Neural cell (in vitro differentiated cells): ENCODE measurements around the gene CCL1. TPM values are rescaled to one million over a fixed set of nuclear protein-coding genes. Genes with fewer than 3 reads are reported as not detected.

ENCODE experiments used
- H2AFZ ChIP-seq: fragments of 200-600, 300-800 bp; sonication (generic), shearing (Covaris generic); 2 replicates; pipeline ENCODE4 v1.6.0; 2014; ENCODE audit warnings: low read depth, mild to moderate bottlenecking, antibody characterized with exemption, low read length, moderate library complexity
- H3F3A ChIP-seq: fragments of 200-600 bp; shearing (Covaris generic); 2 replicates; pipeline ENCODE4 v1.6.1; 2016; ENCODE audit warnings: mild to moderate bottlenecking, moderate library complexity, mixed read lengths, antibody characterized with exemption, low read length; ENCODE audit not compliant: insufficient read depth, poor library complexity, severe bottlenecking
- H3K27ac ChIP-seq: fragments of 200-600, 300-800 bp; sonication (generic), shearing (Covaris generic); 2 replicates; pipeline ENCODE4 v1.5.1; 2014; ENCODE audit warnings: mild to moderate bottlenecking, low read length, moderate library complexity
- H3K27me3 ChIP-seq: fragments of 300-800, 200-600 bp; sonication (generic), shearing (Covaris generic); 2 replicates; pipeline ENCODE4 v1.6.0; 2014; ENCODE audit warnings: mild to moderate bottlenecking, low read depth, low read length, moderate library complexity; ENCODE audit not compliant: insufficient read depth
- H3K36me3 ChIP-seq: fragments of 300-800, 200-600 bp; sonication (generic), shearing (Covaris generic); 2 replicates; pipeline ENCODE4 v1.5.1; 2014; ENCODE audit warnings: mild to moderate bottlenecking, antibody characterized with exemption, low read length, moderate library complexity; ENCODE audit not compliant: insufficient read depth
- H3K4me2 ChIP-seq: fragments of 300-800, 200-600 bp; sonication (generic), shearing (Covaris generic); 2 replicates; pipeline ENCODE4 v1.6.0; 2014; ENCODE audit warnings: mild to moderate bottlenecking, low read length
- H3K4me3 ChIP-seq: fragments of 300-800, 200-600 bp; sonication (generic), shearing (Covaris generic); 2 replicates; pipeline ENCODE4 v1.5.1; 2014; ENCODE audit warnings: mild to moderate bottlenecking, low read length, moderate library complexity
- H3K79me2 ChIP-seq: fragments of 200-600 bp; shearing (Covaris generic); replicated peaks from 2 replicates; pipeline ENCODE4 v1.6.0; 2014; ENCODE audit warnings: mild to moderate bottlenecking, low read length, moderate library complexity; ENCODE audit not compliant: insufficient read depth
- H3K9ac ChIP-seq: fragments of 300-800, 200-600 bp; sonication (generic), shearing (Covaris generic); 2 replicates; pipeline ENCODE4 v1.6.1; 2016; ENCODE audit warnings: mild to moderate bottlenecking, low read length, mixed read lengths
- H3K9me2 ChIP-seq: fragments of 200-600 bp; shearing (Covaris generic); 2 replicates; pipeline ENCODE4 v1.6.1; 2016; ENCODE audit warnings: mild to moderate bottlenecking, low read length, mixed read lengths; ENCODE audit not compliant: insufficient read depth
- H3K9me3 ChIP-seq: fragments of 200-600, 300-800 bp; sonication (generic), shearing (Covaris generic); 2 replicates; pipeline ENCODE4 v1.6.1; 2016; ENCODE audit warnings: mild to moderate bottlenecking, mixed run types, low read length, moderate library complexity, mixed read lengths
- H4K20me1 ChIP-seq: fragments of 200-600 bp; shearing (Covaris generic); 2 replicates; pipeline ENCODE4 v1.6.1; 2016; ENCODE audit warnings: mild to moderate bottlenecking, mixed run types; ENCODE audit not compliant: insufficient read depth
- EP300 ChIP-seq: fragments of 450-650 bp; conservative IDR thresholded peaks from 2 replicates; pipeline ENCODE4 v1.6.1; 2014; ENCODE audit warnings: antibody characterized with exemption, mild to moderate bottlenecking, moderate library complexity; ENCODE audit not compliant: poor library complexity, severe bottlenecking
- EZH2 ChIP-seq: fragments of 200-600, 300-800 bp; shearing (Covaris generic), sonication (generic); IDR thresholded peaks from 2 replicates; pipeline ENCODE4 v1.6.1; 2014; ENCODE audit warnings: antibody characterized with exemption, low read length, borderline replicate concordance, mild to moderate bottlenecking; ENCODE audit not compliant: insufficient read depth, poor library complexity, severe bottlenecking
- MXI1 ChIP-seq: fragments of 450-650 bp; conservative IDR thresholded peaks from 2 replicates; pipeline ENCODE4 v1.6.1; 2014; ENCODE audit warnings: antibody characterized with exemption, mild to moderate bottlenecking; ENCODE audit not compliant: poor library complexity, severe bottlenecking
- POLR2AphosphoS5 ChIP-seq: IDR thresholded peaks from 2 replicates; pipeline ENCODE4 v1.6.1; 2012
- RAD21 ChIP-seq: fragments of 450-650 bp; conservative IDR thresholded peaks from 2 replicates; pipeline ENCODE4 v1.6.1; 2014; ENCODE audit warnings: antibody characterized with exemption, mild to moderate bottlenecking, moderate library complexity
- SMC3 ChIP-seq: fragments of 450-650 bp; conservative IDR thresholded peaks from 2 replicates; pipeline ENCODE4 v1.6.1; 2014; ENCODE audit warnings: antibody characterized with exemption, mild to moderate bottlenecking, moderate library complexity; ENCODE audit not compliant: poor library complexity
- TAF1 ChIP-seq: IDR thresholded peaks from 2 replicates; pipeline ENCODE4 v1.6.1; 2012; ENCODE audit warnings: low read depth
- polyA plus RNA-seq: library from polyadenylated mRNA; depleted of rRNA; stranded (reverse); fragments of >200 nt; gene quantifications from 2 replicates; pipeline ENCODE4 v1.2.3, GENCODE V29; 2014
- TF ChIP-seq, protein P1 (sequence below): fragments of 450-650 bp; IDR thresholded peaks from 2 replicates; pipeline ENCODE4 v1.5.1; 2014; ENCODE audit warnings: antibody characterized with exemption, mild to moderate bottlenecking, moderate library complexity; ENCODE audit not compliant: poor library complexity, severe bottlenecking
- TF ChIP-seq, protein P2 (sequence below): IDR thresholded peaks from 2 replicates; pipeline ENCODE4 v1.6.1; 2012; ENCODE audit warnings: borderline replicate concordance

CCL1 gene
- polyA plus RNA-seq, 1 donor from 2014 or later = not detected

DNA sequence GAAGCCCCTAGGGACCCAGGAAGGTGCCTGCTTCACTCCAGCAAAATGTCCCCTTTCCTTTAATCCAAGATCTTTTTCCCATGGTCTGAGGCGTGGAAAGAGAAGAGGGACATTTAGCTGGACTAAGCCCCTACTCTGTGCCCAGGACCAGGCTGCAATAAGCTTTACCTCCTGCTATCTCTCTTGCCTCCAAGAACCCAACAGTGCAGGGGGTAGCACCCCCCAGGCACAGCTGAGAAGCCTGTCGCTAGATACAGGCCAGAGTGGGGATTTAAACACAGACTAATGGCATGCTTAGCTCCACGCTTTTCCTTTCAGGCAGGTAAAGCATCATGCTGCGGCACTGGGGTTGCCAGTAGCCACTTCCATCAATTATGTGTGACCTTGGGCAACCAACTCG lies 24.5 kb upstream of the CCL1 start:
- H3F3A ChIP-seq = no peaks in the 10 kb centered on the region
- H3K4me2 ChIP-seq = no peak overlapping the region
- no peak overlapping the region for H3K4me3 ChIP-seq
- H3K36me3 ChIP-seq = no peaks in the 10 kb centered on the region
- no peak overlapping the region for H2AFZ ChIP-seq
- no peak for TF ChIP-seq RAD21
- no peak for TF ChIP-seq POLR2AphosphoS5
- TF ChIP-seq MXI1 = no peak
- no peak for TF ChIP-seq TAF1
- TF ChIP-seq EP300 = no peak
- TF ChIP-seq SMC3 = no peak
- TF ChIP-seq, protein P1, sequence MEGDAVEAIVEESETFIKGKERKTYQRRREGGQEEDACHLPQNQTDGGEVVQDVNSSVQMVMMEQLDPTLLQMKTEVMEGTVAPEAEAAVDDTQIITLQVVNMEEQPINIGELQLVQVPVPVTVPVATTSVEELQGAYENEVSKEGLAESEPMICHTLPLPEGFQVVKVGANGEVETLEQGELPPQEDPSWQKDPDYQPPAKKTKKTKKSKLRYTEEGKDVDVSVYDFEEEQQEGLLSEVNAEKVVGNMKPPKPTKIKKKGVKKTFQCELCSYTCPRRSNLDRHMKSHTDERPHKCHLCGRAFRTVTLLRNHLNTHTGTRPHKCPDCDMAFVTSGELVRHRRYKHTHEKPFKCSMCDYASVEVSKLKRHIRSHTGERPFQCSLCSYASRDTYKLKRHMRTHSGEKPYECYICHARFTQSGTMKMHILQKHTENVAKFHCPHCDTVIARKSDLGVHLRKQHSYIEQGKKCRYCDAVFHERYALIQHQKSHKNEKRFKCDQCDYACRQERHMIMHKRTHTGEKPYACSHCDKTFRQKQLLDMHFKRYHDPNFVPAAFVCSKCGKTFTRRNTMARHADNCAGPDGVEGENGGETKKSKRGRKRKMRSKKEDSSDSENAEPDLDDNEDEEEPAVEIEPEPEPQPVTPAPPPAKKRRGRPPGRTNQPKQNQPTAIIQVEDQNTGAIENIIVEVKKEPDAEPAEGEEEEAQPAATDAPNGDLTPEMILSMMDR = no peak
- no peak for TF ChIP-seq EZH2
- TF ChIP-seq, protein P2, sequence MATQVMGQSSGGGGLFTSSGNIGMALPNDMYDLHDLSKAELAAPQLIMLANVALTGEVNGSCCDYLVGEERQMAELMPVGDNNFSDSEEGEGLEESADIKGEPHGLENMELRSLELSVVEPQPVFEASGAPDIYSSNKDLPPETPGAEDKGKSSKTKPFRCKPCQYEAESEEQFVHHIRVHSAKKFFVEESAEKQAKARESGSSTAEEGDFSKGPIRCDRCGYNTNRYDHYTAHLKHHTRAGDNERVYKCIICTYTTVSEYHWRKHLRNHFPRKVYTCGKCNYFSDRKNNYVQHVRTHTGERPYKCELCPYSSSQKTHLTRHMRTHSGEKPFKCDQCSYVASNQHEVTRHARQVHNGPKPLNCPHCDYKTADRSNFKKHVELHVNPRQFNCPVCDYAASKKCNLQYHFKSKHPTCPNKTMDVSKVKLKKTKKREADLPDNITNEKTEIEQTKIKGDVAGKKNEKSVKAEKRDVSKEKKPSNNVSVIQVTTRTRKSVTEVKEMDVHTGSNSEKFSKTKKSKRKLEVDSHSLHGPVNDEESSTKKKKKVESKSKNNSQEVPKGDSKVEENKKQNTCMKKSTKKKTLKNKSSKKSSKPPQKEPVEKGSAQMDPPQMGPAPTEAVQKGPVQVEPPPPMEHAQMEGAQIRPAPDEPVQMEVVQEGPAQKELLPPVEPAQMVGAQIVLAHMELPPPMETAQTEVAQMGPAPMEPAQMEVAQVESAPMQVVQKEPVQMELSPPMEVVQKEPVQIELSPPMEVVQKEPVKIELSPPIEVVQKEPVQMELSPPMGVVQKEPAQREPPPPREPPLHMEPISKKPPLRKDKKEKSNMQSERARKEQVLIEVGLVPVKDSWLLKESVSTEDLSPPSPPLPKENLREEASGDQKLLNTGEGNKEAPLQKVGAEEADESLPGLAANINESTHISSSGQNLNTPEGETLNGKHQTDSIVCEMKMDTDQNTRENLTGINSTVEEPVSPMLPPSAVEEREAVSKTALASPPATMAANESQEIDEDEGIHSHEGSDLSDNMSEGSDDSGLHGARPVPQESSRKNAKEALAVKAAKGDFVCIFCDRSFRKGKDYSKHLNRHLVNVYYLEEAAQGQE = no peak
- H3K27ac ChIP-seq = no peak overlapping the region
- no peaks in the 10 kb centered on the region for H3K79me2 ChIP-seq
- H4K20me1 ChIP-seq = no peaks in the 10 kb centered on the region
- H3K9me2 ChIP-seq = no peaks in the 10 kb centered on the region
- H3K27me3 ChIP-seq = no peaks in the 10 kb centered on the region
- H3K9ac ChIP-seq = no peak overlapping the region
- no peaks in the 10 kb centered on the region for H3K9me3 ChIP-seq

DNA sequence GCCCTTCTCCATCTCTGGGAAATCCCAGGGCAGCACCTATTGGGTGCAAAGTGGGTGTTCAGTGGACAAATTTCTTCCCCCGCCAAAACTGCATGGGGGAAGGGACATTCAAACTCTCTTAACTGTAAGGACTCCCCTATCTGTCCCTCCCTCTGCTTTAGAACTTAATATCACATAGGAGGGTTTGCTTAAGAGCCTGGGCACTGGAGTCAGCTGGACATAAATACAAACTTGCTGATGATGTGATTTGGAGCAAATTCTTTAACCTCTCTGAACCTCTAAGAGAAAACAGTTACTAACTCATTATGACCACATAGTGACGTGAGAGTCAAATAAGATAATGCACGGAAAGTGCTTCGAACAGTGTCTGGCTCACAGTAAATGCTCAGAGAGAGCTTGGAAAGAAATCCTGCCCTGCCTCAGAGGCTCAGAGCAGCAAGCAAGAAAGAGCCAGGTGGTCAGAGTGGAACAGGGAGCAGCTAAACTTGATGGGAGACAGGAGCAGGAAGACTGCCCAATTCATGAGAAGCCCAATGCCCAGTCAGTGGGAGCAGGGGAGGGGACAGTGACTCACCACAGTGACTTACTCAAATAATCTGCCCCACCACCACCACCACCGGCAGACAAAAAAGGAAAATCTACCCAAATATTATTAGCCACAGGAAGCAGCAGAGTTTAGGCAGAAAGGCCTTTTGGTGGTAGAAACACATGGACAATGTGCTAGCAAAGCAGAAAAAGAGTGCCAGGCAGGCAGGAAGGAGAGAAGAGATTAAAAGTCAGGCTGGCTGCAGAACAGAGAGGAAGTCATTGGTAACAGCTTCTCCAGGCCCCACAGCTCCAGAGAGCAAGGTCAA lies 23.9 kb upstream of the CCL1 start:
- Histone ChIP-seq H3F3A (no peaks in the 10 kb centered on the region), H3K27me3 (no peaks in the 10 kb centered on the region), H3K9me3 (no peaks in the 10 kb centered on the region), H3K4me3 (no peak overlapping the region), H3K79me2 (no peaks in the 10 kb centered on the region), H3K9me2 (no peaks in the 10 kb centered on the region), H3K36me3 (no peaks in the 10 kb centered on the region), H4K20me1 (no peaks in the 10 kb centered on the region), H3K27ac (no peak overlapping the region), H3K4me2 (no peak overlapping the region), H3K9ac (no peak overlapping the region), H2AFZ (no peak overlapping the region)
- TF ChIP-seq RAD21 (no peak), EP300 (no peak), SMC3 (no peak), EZH2 (no peak), MXI1 (no peak), TAF1 (no peak), POLR2AphosphoS5 (no peak)
- TF ChIP-seq, protein P2 = no peak
- TF ChIP-seq, protein P1 = no peak
